HCT116 (cell line): ENCODE measurements around the gene MAL. TPM values are rescaled to one million over a fixed set of nuclear protein-coding genes. Genes with fewer than 3 reads are reported as not detected.

Source experiments
- ATAC-seq: fragments of 200-7000 bp; cut with Tn5 transposase; 2 replicates; pipeline ENCODE4 v1.9.1; 2020; ENCODE audit warnings: mild to moderate bottlenecking, moderate library complexity
- BruUV-seq: library from RNA; stranded (reverse); fragments of 400-500 nt; replicated peaks from 2 replicates; lab custom pipeline; 2021; lab: Mats Ljungman, UMichigan
- CTCF ChIA-PET: fragments of 300-600 bp; sonication (Branson Sonifier 250); formaldehyde crosslinking; loops from one replicate; lab custom pipeline; 2021; ENCODE audit warnings: antibody characterized with exemption; lab: Charles Lee
- POLR2A ChIA-PET: fragments of 300-600, 350-600 bp; sonication (Branson Sonifier 250); formaldehyde crosslinking; loops from one replicate; lab custom pipeline; 2021; ENCODE audit warnings: antibody characterized with exemption; lab: Charles Lee
- RAD21 ChIA-PET, 2 experiments: fragments of 300-600 bp; sonication (Branson Sonifier 250); formaldehyde crosslinking; loops; one replicate each; lab custom pipeline; 2023; ENCODE audit warnings: low total read pairs in 2 of 2; ENCODE audit not compliant: uncharacterized antibody in 2 of 2, unreplicated experiment in 2 of 2, low non-redundant PET in 1 of 2; lab: Charles Lee
- DNase-seq: peaks from one replicate; pipeline ENCODE4 v3.0.0-alpha.2; 2010; ENCODE audit warnings: low read depth, low spot score
- H2AFZ ChIP-seq: fragments of 200-600 bp; shearing (Covaris generic), sonication (generic); 2 replicates; pipeline ENCODE4 v1.6.1; 2017; ENCODE audit warnings: low read depth, mixed run types, mixed read lengths, antibody characterized with exemption, low read length; ENCODE audit not compliant: poor library complexity, severe bottlenecking
- H3K27ac ChIP-seq: 2 replicates; pipeline ENCODE4 v1.5.1; 2012; ENCODE audit warnings: low read depth, low read length
- H3K27me3 ChIP-seq: fragments of 200-600 bp; sonication (generic); 2 replicates; pipeline ENCODE4 v1.6.1; 2016; ENCODE audit warnings: mixed run types, low read length, mixed read lengths; ENCODE audit not compliant: insufficient read depth
- H3K36me3 ChIP-seq, 2 experiments: fragments of 200-500 bp in 1 of 2; fragments of 200-600 bp in 1 of 2; sonication (Bioruptor generic) in 1 of 2; sonication (generic) in 1 of 2; 2 replicates each; pipeline versions ENCODE4 v1.5.1 to v1.6.1; 2014 to 2016; ENCODE audit warnings: low read length in 2 of 2, inconsistent platforms in 1 of 2, mixed read lengths in 1 of 2, mixed run types in 1 of 2; ENCODE audit not compliant: insufficient read depth in 2 of 2, control insufficient read depth in 1 of 2
- H3K4me1 ChIP-seq, 2 experiments: fragments of 200-600 bp in 1 of 2; sonication (generic) in 1 of 2; 2 replicates each; pipeline versions ENCODE4 v1.5.1 to v1.6.1; 2012 to 2017; ENCODE audit warnings: low read length in 2 of 2, inconsistent platforms in 1 of 2, mild to moderate bottlenecking in 1 of 2, mixed read lengths in 1 of 2, mixed run types in 1 of 2, moderate library complexity in 1 of 2; ENCODE audit not compliant: insufficient read depth in 2 of 2, control insufficient read depth in 1 of 2
- H3K4me2 ChIP-seq: fragments of 200-600 bp; sonication (generic); 2 replicates; pipeline ENCODE4 v1.6.1; 2017; ENCODE audit warnings: mixed run types, low read length, mixed read lengths
- H3K4me3 ChIP-seq, 2 experiments: fragments of 200-600 bp in 1 of 2; sonication (generic) in 1 of 2; replicated peaks in 1 of 2; 2 replicates each; pipeline ENCODE4 v1.5.1; 2011 to 2016; ENCODE audit warnings: low read length in 2 of 2, control low read depth in 1 of 2, low read depth in 1 of 2, mild to moderate bottlenecking in 1 of 2, mixed read lengths in 1 of 2, mixed run types in 1 of 2
- H3K79me2 ChIP-seq: fragments of 200-600 bp; sonication (generic); 2 replicates; pipeline ENCODE4 v1.6.1; 2017; ENCODE audit warnings: mild to moderate bottlenecking, mixed run types, low read length, moderate library complexity, mixed read lengths; ENCODE audit not compliant: insufficient read depth
- H3K9ac ChIP-seq: fragments of 200-600 bp; sonication (generic); 2 replicates; pipeline ENCODE4 v1.6.1; 2016; ENCODE audit warnings: low read length, mixed read lengths
- H3K9me2 ChIP-seq: fragments of 200-600 bp; sonication (generic), shearing (Covaris generic); 2 replicates; pipeline ENCODE4 v1.6.1; 2017; ENCODE audit warnings: mixed run types, mild to moderate bottlenecking, moderate library complexity; ENCODE audit not compliant: insufficient read depth
- H3K9me3 ChIP-seq, 2 experiments: fragments of 200-500 bp in 1 of 2; fragments of 200-600 bp in 1 of 2; sonication (Bioruptor generic) in 1 of 2; sonication (generic) in 1 of 2; 2 replicates each; pipeline ENCODE4 v1.6.1; 2014 to 2017; ENCODE audit warnings: low read length in 2 of 2, mixed read lengths in 2 of 2, inconsistent platforms in 1 of 2, low read depth in 1 of 2, mild to moderate bottlenecking in 1 of 2, mixed run types in 1 of 2, moderate library complexity in 1 of 2; ENCODE audit not compliant: control insufficient read depth in 1 of 2, insufficient read depth in 1 of 2
- H4K20me1 ChIP-seq: fragments of 200-600 bp; sonication (generic), shearing (Covaris generic); 2 replicates; pipeline ENCODE4 v1.6.1; 2017; ENCODE audit warnings: mixed run types, mild to moderate bottlenecking, moderate library complexity; ENCODE audit not compliant: insufficient read depth
- ATF3 ChIP-seq: IDR thresholded peaks from 2 replicates; pipeline ENCODE4 v1.6.1; 2012
- CEBPB ChIP-seq: IDR thresholded peaks from 2 replicates; pipeline ENCODE4 v1.6.1; 2012; ENCODE audit warnings: low read depth
- CTCF ChIP-seq, 3 experiments: fragments of 200-600 bp in 1 of 3; sonication (generic) in 1 of 3; IDR thresholded peaks in 2 of 3; conservative IDR thresholded peaks in 1 of 3; 2 replicates each; pipeline ENCODE4 v1.5.1; 2012 to 2017; ENCODE audit warnings: low read depth in 2 of 3, low read length in 2 of 3, antibody characterized with exemption in 1 of 3, borderline replicate concordance in 1 of 3, control low read depth in 1 of 3, mild to moderate bottlenecking in 1 of 3, mixed read lengths in 1 of 3, mixed run types in 1 of 3, moderate library complexity in 1 of 3; ENCODE audit not compliant: insufficient read depth in 1 of 3
- ELF1 ChIP-seq: IDR thresholded peaks from 2 replicates; pipeline ENCODE4 v1.6.1; 2012; ENCODE audit warnings: low read depth, borderline replicate concordance
- EZH2phosphoT487 ChIP-seq: fragments of 200-600 bp; IDR thresholded peaks from 2 replicates; pipeline ENCODE4 v1.6.1; 2018; ENCODE audit warnings: antibody characterized with exemption, borderline replicate concordance
- FOSL1 ChIP-seq: IDR thresholded peaks from 2 replicates; pipeline ENCODE4 v1.6.1; 2012; ENCODE audit warnings: low read depth
- JUND ChIP-seq: IDR thresholded peaks from 2 replicates; pipeline ENCODE4 v1.6.1; 2012
- MAX ChIP-seq: IDR thresholded peaks from 2 replicates; pipeline ENCODE4 v1.6.1; 2012
- POLR2AphosphoS5 ChIP-seq: IDR thresholded peaks from 2 replicates; pipeline ENCODE4 v1.6.1; 2011; ENCODE audit warnings: mild to moderate bottlenecking, low read depth, low read length, moderate library complexity
- RAD21 ChIP-seq: IDR thresholded peaks from 2 replicates; pipeline ENCODE4 v1.6.1; 2012; ENCODE audit warnings: low read depth, mild to moderate bottlenecking
- REST ChIP-seq: IDR thresholded peaks from 2 replicates; pipeline ENCODE4 v1.6.1; 2012; ENCODE audit warnings: low read depth
- SIN3A ChIP-seq: IDR thresholded peaks from 2 replicates; pipeline ENCODE4 v1.6.1; 2012; ENCODE audit warnings: low read depth
- SRF ChIP-seq: IDR thresholded peaks from 2 replicates; pipeline ENCODE4 v1.6.1; 2012; ENCODE audit warnings: low read depth
- YY1 ChIP-seq: IDR thresholded peaks from 2 replicates; pipeline ENCODE4 v1.6.1; 2011; ENCODE audit warnings: low read length, low read depth, moderate library complexity, mild to moderate bottlenecking; ENCODE audit not compliant: insufficient replicate concordance; ENCODE audit errors: extremely low read depth
- ZFX ChIP-seq: fragments of 450-650 bp; IDR thresholded peaks from 2 replicates; pipeline ENCODE4 v1.6.1; 2017
- ZNF274 ChIP-seq: fragments of 200-500 bp; sonication (Bioruptor generic); IDR thresholded peaks from 2 replicates; pipeline ENCODE4 v1.6.1; 2014; ENCODE audit warnings: mild to moderate bottlenecking, low read depth, low read length, inconsistent platforms
- intact Hi-C: fragments of 100-400 bp; cut with micrococcal nuclease; formaldehyde crosslinking; loops from 2 replicates; pipeline ENCODE4 v1.10.0; 2022
- total RNA-seq: library from RNA; stranded (reverse); gene quantifications from one replicate; pipeline ENCODE4 v1.2.1, GENCODE V29; 2021; ENCODE audit not compliant: unreplicated experiment

Gene MAL
- total RNA-seq, 1 experiment from 2014 or later = not detected

GRCh38 chr2:95072424-95072823 lies 46.9 kb downstream of the MAL start:
- DNase-seq (no peak), ATAC-seq (no peak)
- CTCF ChIA-PET = no interaction called here
- intact Hi-C loops = no loop called here
- RAD21 ChIA-PET = no interaction called here
- no peak for TF ChIP-seq SIN3A
- TF ChIP-seq ZNF274 = no peak
- no peak for TF ChIP-seq ELF1
- no peak for TF ChIP-seq ATF3
- no peak for TF ChIP-seq CEBPB
- no peak for TF ChIP-seq POLR2AphosphoS5
- no peak for TF ChIP-seq SRF
- TF ChIP-seq FOSL1 = no peak
- no peak for TF ChIP-seq JUND
- TF ChIP-seq ZFX = no peak
- TF ChIP-seq REST = no peak
- TF ChIP-seq MAX = no peak
- TF ChIP-seq CTCF (IDR thresholded peaks at IDR 0.05 in 2 of 3, conservative IDR thresholded peaks at IDR 0.05 in 1 of 3; ENCODE audit: borderline replicate concordance in 1 of 3, insufficient read depth in 1 of 3, low read depth in 2 of 3, low read length in 2 of 3) = no peak
- TF ChIP-seq RAD21 = no peak
- no peak for TF ChIP-seq EZH2phosphoT487
- no peak for TF ChIP-seq YY1
- Histone ChIP-seq H2AFZ (no peak overlapping the region), H3K9ac (no peak overlapping the region), H3K9me3 (no peaks in the 10 kb centered on the region), H3K36me3 (no peaks in the 10 kb centered on the region), H3K27me3 (0 out of 2 replicates have a peak, but pooled peaks cover 6% of the 10 kb centered on the region), H4K20me1 (no peaks in the 10 kb centered on the region), H3K4me1 (peaks cover 5 to 14% of the 10 kb centered on the region in 2 experiments; a peak in 3 of 4 replicates), H3K4me3 (no peak overlapping the region), H3K79me2 (no peaks in the 10 kb centered on the region), H3K4me2 (no peak overlapping the region), H3K27ac (no peak overlapping the region), H3K9me2 (no peaks in the 10 kb centered on the region)
- POLR2A ChIA-PET = no interaction called here
- no TSS peak for BruUV-seq
